Astrocyte (in vitro differentiated cells and primary cell): Measurements from ENCODE around the gene BCL7C. TPM values are rescaled to one million over a fixed set of nuclear protein-coding genes. Genes with fewer than 3 reads are reported as not detected.

ENCODE experiments used
- DNase-seq: peaks from one replicate; pipeline ENCODE4 v3.0.0-alpha.2; 2010; ENCODE audit warnings: low read depth
- FAIRE-seq: peaks from 2 replicates; lab custom pipeline; 2011; peaks lifted over from hg19 to GRCh38; lab: Jason Lieb, UNC
- H2AFZ ChIP-seq: 2 replicates; pipeline ENCODE4 v1.6.0; 2012; ENCODE audit warnings: low read depth, low read length, inconsistent platforms
- H3K27ac ChIP-seq: 2 replicates; pipeline ENCODE4 v1.5.1; 2011; ENCODE audit warnings: low read depth, low read length, inconsistent platforms
- H3K27me3 ChIP-seq: 2 replicates; pipeline ENCODE4 v1.6.0; 2011; ENCODE audit warnings: low read length, inconsistent platforms; ENCODE audit not compliant: insufficient read depth
- H3K36me3 ChIP-seq: 2 replicates; pipeline ENCODE4 v1.5.1; 2011; ENCODE audit warnings: low read length, inconsistent platforms; ENCODE audit not compliant: insufficient read depth
- H3K4me1 ChIP-seq: 2 replicates; pipeline ENCODE4 v1.5.1; 2011; ENCODE audit warnings: low read length, inconsistent platforms; ENCODE audit not compliant: insufficient read depth
- H3K4me2 ChIP-seq: 2 replicates; pipeline ENCODE4 v1.6.0; 2012; ENCODE audit warnings: low read length, inconsistent platforms
- H3K4me3 ChIP-seq: 2 replicates; pipeline ENCODE4 v1.5.1; 2011; ENCODE audit warnings: low read depth, mild to moderate bottlenecking, low read length, inconsistent platforms; ENCODE audit not compliant: insufficient read depth
- H3K79me2 ChIP-seq: 2 replicates; pipeline ENCODE4 v1.6.0; 2012; ENCODE audit warnings: mild to moderate bottlenecking, low read length, inconsistent platforms; ENCODE audit not compliant: insufficient read depth
- H3K9ac ChIP-seq: 2 replicates; pipeline ENCODE4 v1.6.0; 2012; ENCODE audit warnings: mild to moderate bottlenecking, low read length, inconsistent platforms
- H3K9me3 ChIP-seq: 2 replicates; pipeline ENCODE4 v1.5.1; 2012; ENCODE audit warnings: low read depth, mild to moderate bottlenecking, low read length, inconsistent platforms; ENCODE audit not compliant: insufficient read depth
- H4K20me1 ChIP-seq: 2 replicates; pipeline ENCODE4 v1.6.0; 2012; ENCODE audit warnings: low read length, inconsistent platforms; ENCODE audit not compliant: insufficient read depth
- H3K27ac Mint-ChIP-seq: one replicate; pipeline ENCODE4 v1.8.0; 2021; ENCODE audit warnings: mild to moderate bottlenecking, mixed read lengths; ENCODE audit not compliant: unreplicated experiment
- H3K27me3 Mint-ChIP-seq: one replicate; pipeline ENCODE4 v1.8.0; 2021; ENCODE audit warnings: low read depth, mixed read lengths; ENCODE audit not compliant: unreplicated experiment
- H3K36me3 Mint-ChIP-seq: one replicate; pipeline ENCODE4 v1.8.0; 2021; ENCODE audit warnings: low read depth, mixed read lengths; ENCODE audit not compliant: unreplicated experiment
- H3K4me1 Mint-ChIP-seq: one replicate; pipeline ENCODE4 v1.8.0; 2021; ENCODE audit warnings: low read depth, mixed read lengths; ENCODE audit not compliant: unreplicated experiment
- H3K4me3 Mint-ChIP-seq: one replicate; pipeline ENCODE4 v1.8.0; 2021; ENCODE audit warnings: mild to moderate bottlenecking, moderate library complexity, mixed read lengths; ENCODE audit not compliant: unreplicated experiment
- H3K9me3 Mint-ChIP-seq: one replicate; pipeline ENCODE4 v1.8.0; 2021; ENCODE audit warnings: mild to moderate bottlenecking, mixed read lengths; ENCODE audit not compliant: unreplicated experiment
- CTCF ChIP-seq: IDR thresholded peaks from 2 replicates; pipeline ENCODE4 v1.5.1; 2011; ENCODE audit warnings: low read depth, mild to moderate bottlenecking, inconsistent platforms, low read length, moderate library complexity; ENCODE audit not compliant: insufficient read depth
- EZH2 ChIP-seq: IDR thresholded peaks from 2 replicates; pipeline ENCODE4 v1.6.1; 2012; ENCODE audit warnings: mild to moderate bottlenecking, low read length, inconsistent platforms; ENCODE audit not compliant: insufficient read depth
- total RNA-seq: library from RNA; stranded (reverse); gene quantifications from 2 replicates; pipeline ENCODE4 v1.2.1, GENCODE V29; 2021

Gene BCL7C
- total RNA-seq, 1 donor from 2014 or later: 40.7 TPM

- Histone ChIP-seq H3K27ac (no peak overlapping the region), H3K9me3 (no peaks in the 10 kb centered on the region), H2AFZ (no peak overlapping the region), H3K9ac (peak overlapping the region; percentile 75), H4K20me1 (peaks cover 34% of the 10 kb centered on the region), H3K79me2 (peaks cover 15% of the 10 kb centered on the region), H3K4me3 (peak overlapping the region; percentile 60), H3K4me1 (peaks cover 20% of the 10 kb centered on the region), H3K36me3 (peaks cover 3% of the 10 kb centered on the region), H3K27me3 (no peaks in the 10 kb centered on the region), H3K4me2 (peak overlapping the region; percentile 94)
- Mint-ChIP-seq H3K4me1 (peaks cover 11% of the 10 kb centered on the region), H3K27me3 (no peaks in the 10 kb centered on the region), H3K27ac (peak overlapping the region; percentile 66), H3K36me3 (peaks cover 2% of the 10 kb centered on the region), H3K4me3 (peak overlapping the region; percentile 87), H3K9me3 (no peaks in the 10 kb centered on the region)
- TF ChIP-seq CTCF (no peak), EZH2 (no peak)
- no peak for DNase-seq
- FAIRE-seq: no peak
Observed at GRCh38 chr16:30924076-30924912, 30.4 kb upstream of the BCL7C start.

- peak within 1 kb of the TSS; percentile 98 for H2AFZ ChIP-seq
- peaks cover 15% of the 10 kb centered on the region for H3K79me2 ChIP-seq
- FAIRE-seq: no peak
- H3K4me2 ChIP-seq: peak within 1 kb of the TSS; percentile 94
- Mint-ChIP-seq H3K27ac (peak within 1 kb of the TSS; percentile 100), H3K4me3 (peak within 1 kb of the TSS; percentile 99), H3K4me1 (peaks cover 11% of the 10 kb centered on the region), H3K27me3 (no peaks in the 10 kb centered on the region), H3K36me3 (peaks cover 2% of the 10 kb centered on the region), H3K9me3 (no peaks in the 10 kb centered on the region)
- no peaks in the 10 kb centered on the region for H3K27me3 ChIP-seq
- peaks cover 20% of the 10 kb centered on the region for H3K4me1 ChIP-seq
- H3K9me3 ChIP-seq: no peaks in the 10 kb centered on the region
- no peak for DNase-seq
- H3K36me3 ChIP-seq: peaks cover 3% of the 10 kb centered on the region
- H3K4me3 ChIP-seq: peak within 1 kb of the TSS; percentile 97
- peak within 1 kb of the TSS; percentile 96 for H3K9ac ChIP-seq
- TF ChIP-seq CTCF (no peak), EZH2 (no peak)
- H4K20me1 ChIP-seq: peaks cover 34% of the 10 kb centered on the region
- peak within 1 kb of the TSS; percentile 99 for H3K27ac ChIP-seq
Observed at GRCh38 chr16:30923554-30924075, 29.7 kb upstream of the BCL7C start, which contains the start of gene FBXL19. Gene FBXL19 (plus strand): TSS chr16:30923572. CDS start chr16:30925755, 2,183 bp downstream.
